Measurements from ENCODE around the gene GPC6.

Gene GPC6

DNA sequence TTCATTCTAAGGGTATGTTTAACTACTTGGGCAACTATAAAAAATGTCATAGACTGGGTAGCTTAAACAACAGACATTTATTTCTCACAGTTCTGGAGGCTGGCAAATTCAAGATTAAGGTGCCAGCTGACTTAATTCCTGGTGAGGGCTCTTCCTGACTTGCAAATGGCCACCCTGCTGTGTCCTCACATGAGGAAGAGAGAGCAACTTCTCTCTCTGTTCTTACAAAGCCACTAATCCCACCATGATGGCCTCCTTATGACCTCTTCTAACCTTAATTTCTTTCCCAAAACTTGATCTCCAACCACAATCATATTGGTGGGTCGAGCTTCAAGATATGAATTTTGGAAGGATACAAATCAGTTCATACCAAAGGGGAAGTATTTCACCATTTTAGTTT is 853.9 kb downstream of the GPC6 start:
- in situ Hi-C loops (cut with MboI; ENCODE audit: low pct_unique_long_range_greater_than_20kb, low sequenced_read_pairs, unreplicated experiment) = no loop called here
- DNase-seq (ENCODE audit: low spot score) = no peak
- TF ChIP-seq, protein P1, sequence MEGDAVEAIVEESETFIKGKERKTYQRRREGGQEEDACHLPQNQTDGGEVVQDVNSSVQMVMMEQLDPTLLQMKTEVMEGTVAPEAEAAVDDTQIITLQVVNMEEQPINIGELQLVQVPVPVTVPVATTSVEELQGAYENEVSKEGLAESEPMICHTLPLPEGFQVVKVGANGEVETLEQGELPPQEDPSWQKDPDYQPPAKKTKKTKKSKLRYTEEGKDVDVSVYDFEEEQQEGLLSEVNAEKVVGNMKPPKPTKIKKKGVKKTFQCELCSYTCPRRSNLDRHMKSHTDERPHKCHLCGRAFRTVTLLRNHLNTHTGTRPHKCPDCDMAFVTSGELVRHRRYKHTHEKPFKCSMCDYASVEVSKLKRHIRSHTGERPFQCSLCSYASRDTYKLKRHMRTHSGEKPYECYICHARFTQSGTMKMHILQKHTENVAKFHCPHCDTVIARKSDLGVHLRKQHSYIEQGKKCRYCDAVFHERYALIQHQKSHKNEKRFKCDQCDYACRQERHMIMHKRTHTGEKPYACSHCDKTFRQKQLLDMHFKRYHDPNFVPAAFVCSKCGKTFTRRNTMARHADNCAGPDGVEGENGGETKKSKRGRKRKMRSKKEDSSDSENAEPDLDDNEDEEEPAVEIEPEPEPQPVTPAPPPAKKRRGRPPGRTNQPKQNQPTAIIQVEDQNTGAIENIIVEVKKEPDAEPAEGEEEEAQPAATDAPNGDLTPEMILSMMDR (IDR thresholded peaks at IDR 0.05; ENCODE audit: extremely low read depth, insufficient read depth, missing control alignments) = no peak

DNA sequence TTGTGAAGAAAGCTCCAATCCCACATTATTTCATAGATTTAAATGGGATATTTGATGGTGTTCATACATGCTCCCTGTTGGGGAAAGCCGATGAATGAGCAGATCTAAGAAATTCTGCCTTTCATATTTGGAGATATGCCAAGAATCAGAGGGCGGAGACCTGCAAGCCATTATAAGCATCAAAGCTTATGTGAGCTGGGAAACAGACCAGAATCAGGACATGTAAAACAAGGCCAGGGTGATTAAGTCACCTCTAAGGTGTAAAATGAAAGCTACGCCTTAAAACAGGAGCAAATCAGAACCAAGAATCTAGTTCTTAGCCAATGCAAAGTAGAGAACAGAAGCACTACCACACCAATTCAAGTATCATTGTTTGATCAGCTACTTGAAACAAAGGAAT is 860.5 kb downstream of the GPC6 start:
- DNase-seq (ENCODE audit: low spot score) = no peak
- TF ChIP-seq, protein P1 (IDR thresholded peaks at IDR 0.05; ENCODE audit: extremely low read depth, insufficient read depth, missing control alignments) = no peak
- in situ Hi-C loops (cut with MboI; ENCODE audit: low pct_unique_long_range_greater_than_20kb, low sequenced_read_pairs, unreplicated experiment) = no loop called here

DNA sequence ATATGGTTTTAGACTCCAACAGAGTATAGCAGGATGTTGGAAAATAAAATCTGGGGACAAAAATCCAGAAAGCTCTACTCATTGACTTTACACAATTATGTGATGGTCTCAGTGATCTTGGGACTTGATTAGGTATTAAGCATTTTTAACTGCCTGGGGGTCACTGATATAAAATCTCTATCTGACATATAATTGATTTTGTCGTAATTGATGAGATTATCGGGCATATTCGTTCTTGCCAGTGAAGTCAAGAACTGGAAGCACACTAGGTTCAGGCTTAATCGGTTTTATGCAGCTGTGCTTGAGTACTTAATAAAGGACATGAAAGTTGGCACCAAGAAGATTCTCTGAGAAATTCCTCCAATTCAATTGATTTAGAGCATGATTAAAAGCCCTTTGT is 862.1 kb downstream of the GPC6 start:
- in situ Hi-C loops (cut with MboI; ENCODE audit: low pct_unique_long_range_greater_than_20kb, low sequenced_read_pairs, unreplicated experiment) = no loop called here
- TF ChIP-seq, protein P1 (IDR thresholded peaks at IDR 0.05; ENCODE audit: extremely low read depth, insufficient read depth, missing control alignments) = no peak
- no peak for DNase-seq (ENCODE audit: low spot score)

DNA sequence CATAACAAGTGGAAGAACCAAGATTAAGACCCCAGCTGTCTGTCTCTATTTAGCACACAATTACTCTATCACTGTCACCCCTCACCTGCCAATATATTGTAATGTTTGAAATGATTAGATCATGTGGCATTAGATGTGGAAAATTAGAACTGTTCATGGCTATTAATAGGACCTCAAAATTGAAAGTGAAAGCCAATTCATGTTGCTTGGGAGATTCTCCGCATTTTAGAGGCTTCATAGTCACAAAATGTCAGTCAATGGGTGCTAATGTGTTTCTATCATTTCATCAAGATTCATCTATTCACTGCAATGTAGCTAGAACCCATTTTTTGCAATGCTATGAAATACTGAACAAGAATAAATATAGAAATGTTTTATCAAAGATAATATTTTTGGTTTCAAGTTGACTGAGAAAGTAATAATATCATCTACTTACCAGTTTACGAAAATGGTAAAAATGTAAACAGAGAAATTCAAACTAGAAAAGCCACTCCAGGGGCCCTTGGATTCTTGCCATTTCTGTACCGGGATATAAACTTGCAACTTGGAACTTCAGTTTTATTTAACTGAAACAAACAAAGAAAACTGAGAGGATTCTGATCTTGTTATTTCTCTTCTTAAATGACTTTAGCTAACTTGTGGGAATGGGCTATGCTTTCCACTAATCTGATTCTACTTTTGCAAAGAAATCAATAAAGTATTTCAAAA is 864.3 kb downstream of the GPC6 start:
- in situ Hi-C loops (cut with MboI; ENCODE audit: low pct_unique_long_range_greater_than_20kb, low sequenced_read_pairs, unreplicated experiment) = no loop called here
- DNase-seq (ENCODE audit: low spot score) = no peak
- TF ChIP-seq, protein P1 (IDR thresholded peaks at IDR 0.05; ENCODE audit: extremely low read depth, insufficient read depth, missing control alignments) = no peak

DNA sequence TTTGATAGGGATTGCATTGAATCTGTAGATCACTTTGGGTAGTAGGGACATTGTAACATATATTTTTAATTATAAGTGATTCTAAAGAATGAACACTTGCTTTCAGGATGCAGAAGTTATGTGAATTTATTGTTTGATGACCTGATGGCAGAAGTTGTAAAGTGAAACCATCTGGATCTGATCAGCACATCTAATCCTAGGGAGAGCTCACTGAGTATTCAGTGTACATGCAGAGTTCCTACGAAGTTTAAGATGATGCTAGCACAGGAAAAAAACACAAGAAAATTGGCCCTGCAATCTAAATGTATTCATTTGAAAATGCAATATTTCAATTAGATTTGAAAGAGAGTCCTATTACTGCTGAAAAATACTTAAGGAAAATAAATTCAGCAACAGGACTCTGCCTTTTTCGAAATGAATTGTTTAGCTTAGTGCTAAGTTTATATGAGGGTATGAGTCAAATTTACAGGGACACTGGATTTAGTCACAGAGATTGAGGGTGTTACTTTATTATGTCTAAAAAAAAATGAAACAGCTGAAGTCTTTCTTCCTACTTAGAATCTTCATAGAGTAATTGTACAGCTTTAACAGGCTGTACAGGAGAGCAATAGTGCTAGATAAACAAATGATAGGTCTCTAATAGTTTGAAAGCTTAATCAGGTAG is 867.2 kb downstream of the GPC6 start:
- no peak for DNase-seq (ENCODE audit: low spot score)
- TF ChIP-seq, protein P1 (IDR thresholded peaks at IDR 0.05; ENCODE audit: extremely low read depth, insufficient read depth, missing control alignments) = no peak
- in situ Hi-C loops (cut with MboI; ENCODE audit: low pct_unique_long_range_greater_than_20kb, low sequenced_read_pairs, unreplicated experiment) = no loop called here

DNA sequence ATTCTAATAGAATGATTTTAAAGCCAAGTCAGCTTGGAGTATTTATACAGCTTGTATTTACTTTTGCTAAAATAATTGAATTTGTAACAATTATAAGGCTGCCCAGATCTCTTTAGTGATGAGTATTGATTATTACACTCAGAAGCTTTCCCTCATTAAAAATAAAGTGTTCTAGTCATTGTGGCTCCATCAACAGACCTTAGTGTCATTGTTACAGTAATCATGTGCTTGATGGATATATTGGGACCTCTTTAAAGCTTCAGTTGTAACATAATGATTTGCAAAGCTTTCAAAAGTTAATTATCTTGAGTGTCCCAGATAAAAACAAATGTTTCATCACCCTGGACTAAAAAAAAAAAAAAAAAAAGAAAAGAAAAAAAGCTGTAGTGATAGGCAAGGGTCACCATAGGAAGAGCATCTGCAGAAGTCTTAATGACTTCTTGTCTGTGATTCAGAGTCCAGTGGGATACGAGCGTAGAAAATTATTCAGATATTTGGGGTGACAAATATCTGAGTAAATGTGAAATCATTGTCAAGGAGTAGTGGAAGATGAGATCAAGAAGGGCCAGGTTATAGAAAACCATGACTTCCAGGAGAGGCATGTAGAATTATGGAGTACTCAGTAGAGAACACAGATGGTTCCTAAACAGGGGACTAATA is 883.2 kb downstream of the GPC6 start:
- no peak for DNase-seq (ENCODE audit: low spot score)
- in situ Hi-C loops (cut with MboI; ENCODE audit: low pct_unique_long_range_greater_than_20kb, low sequenced_read_pairs, unreplicated experiment) = no loop called here
- TF ChIP-seq, protein P1 (IDR thresholded peaks at IDR 0.05; ENCODE audit: extremely low read depth, insufficient read depth, missing control alignments) = no peak
